IPS-NIHi7 (cell line): ENCODE results near the gene ARHGEF7.
"Not testable (repeated sequence)": the region's sequence is repeated elsewhere in the genome, so short reads cannot be mapped to it uniquely, and the experiment has no call there.

ENCODE experiments used
- DNase-seq: peaks from one replicate; pipeline ENCODE4 v3.0.0; 2012; ENCODE audit warnings: mixed read lengths; ENCODE audit errors: extremely low spot score

The ARHGEF7 gene

GRCh38 chr13:111194651-111195050 lies 79.5 kb downstream of the ARHGEF7 start:
- DNase-seq: not testable (repeated sequence)

DNA sequence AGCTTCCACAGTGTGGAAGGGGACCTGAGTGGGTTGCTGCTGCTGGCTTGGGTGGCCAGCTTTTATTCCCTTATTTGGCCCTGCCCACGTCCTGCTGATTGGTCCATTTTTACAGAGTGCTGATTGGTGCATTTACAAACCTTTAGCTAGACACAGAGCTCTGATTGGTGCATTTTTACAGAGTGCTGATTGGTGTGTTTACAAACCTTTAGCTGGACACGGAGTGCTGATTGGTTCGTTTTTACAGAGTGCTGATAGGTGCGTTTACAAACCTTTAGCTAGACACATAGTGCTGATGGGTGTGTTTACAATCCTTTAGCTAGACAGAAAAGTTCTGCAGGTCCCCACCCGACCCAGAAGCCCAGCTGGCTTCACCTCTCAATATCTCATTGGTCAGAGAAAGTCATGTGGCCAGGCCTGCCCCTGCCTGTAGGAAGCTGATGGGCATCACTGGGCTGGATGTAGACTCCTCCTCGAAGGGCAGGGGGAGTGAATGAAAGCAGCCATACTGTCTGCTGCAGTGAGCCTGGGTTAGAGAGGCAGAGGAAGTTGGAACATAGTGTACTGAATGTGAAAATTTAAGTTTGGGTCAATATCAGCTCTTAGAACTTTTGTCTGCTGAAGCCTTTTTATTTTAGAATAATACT lies 83.7 kb downstream of the ARHGEF7 start:
- not testable (repeated sequence) for DNase-seq

DNA sequence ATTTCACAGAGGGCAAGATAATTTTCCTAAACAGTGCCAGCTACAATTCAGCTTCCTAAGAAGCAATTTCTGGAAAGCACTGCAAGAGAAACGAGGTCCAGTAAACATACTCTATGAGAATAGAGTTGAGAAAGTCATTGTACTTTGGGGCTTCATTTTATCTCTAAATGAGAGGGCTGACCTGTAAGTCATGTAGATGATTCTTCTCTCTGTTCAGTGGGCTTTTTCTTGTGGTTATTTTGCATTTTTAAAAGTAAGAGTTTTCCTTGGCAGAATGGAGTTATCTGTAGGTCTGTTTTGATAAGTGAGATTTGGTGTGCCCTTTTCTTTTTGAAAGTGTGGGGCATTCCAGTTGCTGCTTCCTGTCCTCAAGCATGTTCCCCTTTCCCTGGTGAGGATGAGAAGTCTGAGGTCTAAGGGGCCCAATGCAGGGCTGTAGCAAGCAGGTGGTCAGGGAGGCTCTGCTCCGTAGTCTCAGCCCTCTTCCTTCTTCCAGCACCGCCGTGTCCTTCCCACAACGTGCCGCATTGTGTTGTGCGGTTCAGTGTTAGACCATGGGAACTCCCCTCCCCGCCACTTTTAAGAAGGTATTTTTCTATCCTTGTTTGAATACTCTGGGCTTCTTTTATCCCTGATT lies 86.3 kb downstream of the ARHGEF7 start:
- DNase-seq: no peak

GRCh38 chr13:111202156-111202621 lies 87.1 kb downstream of the ARHGEF7 start:
- DNase-seq: no peak

DNA sequence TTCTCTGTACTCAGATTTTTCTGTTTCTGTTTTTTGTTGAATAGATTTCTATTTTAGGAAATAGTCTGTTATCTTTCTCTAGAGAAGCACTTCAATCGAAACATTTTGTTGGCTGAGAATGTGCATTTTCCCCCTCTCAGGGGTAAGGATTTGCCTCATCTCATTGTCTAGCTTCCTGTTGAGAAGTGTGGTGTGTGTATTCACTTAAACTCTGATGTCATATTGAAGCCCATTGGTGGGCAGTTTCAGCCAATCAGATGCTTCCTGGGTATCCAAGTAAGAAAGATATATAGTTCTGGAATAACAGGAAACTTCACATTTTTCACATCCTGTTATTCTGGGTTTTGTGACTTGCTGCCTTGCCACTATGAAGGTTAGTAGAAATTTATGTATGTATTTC lies 87.6 kb downstream of the ARHGEF7 start:
- DNase-seq: no peak

DNA sequence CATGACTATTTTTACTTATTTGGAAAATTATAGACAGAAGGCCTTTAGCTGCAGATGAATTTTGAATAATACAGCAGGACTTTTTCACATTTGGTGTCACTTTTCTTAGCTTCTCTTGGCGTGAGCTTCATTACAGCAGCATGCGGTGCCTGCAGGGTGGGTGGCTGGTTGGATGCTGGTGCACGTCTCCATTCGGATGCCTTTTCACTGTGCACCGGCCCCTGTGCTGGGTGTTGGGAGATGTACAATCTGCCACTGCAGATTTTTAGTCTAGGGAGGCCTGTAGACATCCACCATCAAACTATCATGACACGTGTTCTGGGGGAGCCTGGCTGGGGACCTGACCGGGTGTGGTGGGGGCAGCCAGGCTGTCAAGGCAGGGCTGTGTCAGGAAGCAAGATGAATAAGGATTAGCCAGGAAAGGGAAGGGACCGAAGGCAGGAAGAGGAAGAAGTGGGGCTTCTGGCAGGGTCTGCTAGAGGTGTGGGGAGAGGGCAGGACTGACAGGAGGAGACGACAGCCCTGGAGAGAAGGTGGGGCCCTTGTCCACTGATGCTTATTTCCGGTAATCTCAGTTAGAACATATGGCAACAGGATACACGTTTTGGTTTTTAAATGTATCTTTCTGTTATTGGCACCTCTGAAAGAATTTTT lies 88.8 kb downstream of the ARHGEF7 start:
- no peak for DNase-seq

- peak; percentile 80 for DNase-seq
Observed at GRCh38 chr13:111204438-111205177, 89.5 kb downstream of the ARHGEF7 start.

DNA sequence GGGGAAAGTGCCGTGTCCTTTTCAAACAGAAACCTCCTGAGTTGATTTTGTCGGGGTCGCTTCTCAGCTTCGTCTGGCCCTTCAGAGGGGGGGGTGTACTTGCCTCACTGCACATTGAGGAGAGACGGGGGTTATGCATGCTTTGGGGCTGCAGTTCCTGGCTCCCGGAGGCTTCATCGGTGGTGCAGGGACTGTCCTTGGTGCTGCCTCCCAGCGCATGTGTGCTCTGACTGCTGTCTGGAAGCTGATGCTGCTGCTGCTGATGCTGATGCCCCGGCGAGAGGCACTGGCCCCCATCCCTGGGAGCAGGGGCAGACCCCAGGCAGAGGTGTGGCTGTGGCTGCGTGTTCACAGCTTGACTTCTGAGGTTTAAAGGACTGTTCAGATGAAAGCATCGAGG lies 91.0 kb downstream of the ARHGEF7 start:
- DNase-seq: no peak

- DNase-seq: no peak
Observed at GRCh38 chr13:111209613-111210012, 94.5 kb downstream of the ARHGEF7 start.

GRCh38 chr13:111210091-111210490 lies 95.0 kb downstream of the ARHGEF7 start:
- no peak for DNase-seq

DNA sequence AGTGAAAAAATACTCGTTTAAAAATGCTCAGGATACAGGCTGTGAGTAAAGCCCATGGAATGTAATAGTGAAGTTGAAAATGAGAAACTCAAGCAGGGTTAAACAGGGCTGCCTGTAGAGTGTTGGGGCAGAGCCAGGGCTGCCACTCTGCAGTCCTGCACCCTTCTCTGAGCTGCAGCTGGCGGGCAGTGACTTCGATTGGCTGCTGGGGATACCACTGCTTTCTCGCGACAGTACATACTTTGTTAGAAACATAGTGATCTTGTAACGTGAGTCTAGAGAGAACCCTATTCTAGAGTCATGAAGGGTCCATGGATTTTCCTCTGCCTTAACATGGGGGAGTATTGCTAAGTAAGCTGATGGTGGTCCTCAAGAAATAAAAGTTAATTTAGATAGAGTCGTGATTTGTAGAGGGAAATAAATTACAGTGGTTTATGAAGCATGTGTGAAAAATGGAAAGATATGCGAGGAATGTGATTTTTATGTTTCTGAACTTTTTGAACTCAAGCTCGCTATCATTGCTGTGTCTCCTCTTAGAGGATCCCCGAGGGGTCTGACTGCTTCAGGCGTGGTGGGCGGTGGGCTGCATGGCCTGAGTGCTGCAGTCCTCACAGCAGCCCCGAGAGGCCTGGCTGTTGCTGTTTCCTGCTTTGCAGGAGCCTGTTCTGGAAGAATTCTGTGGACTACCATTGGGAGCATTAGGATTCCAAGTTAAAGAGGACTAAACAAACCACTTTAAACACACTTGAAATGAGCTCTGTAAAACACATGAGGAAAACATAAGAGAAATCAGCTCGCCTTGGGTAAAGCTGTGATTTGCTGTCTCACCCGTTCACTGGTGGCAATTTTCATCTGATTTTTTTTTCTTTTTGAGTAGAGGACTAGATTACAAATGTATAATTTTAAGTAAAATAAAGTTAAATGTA lies 95.7 kb downstream of the ARHGEF7 start:
- no peak for DNase-seq

DNA sequence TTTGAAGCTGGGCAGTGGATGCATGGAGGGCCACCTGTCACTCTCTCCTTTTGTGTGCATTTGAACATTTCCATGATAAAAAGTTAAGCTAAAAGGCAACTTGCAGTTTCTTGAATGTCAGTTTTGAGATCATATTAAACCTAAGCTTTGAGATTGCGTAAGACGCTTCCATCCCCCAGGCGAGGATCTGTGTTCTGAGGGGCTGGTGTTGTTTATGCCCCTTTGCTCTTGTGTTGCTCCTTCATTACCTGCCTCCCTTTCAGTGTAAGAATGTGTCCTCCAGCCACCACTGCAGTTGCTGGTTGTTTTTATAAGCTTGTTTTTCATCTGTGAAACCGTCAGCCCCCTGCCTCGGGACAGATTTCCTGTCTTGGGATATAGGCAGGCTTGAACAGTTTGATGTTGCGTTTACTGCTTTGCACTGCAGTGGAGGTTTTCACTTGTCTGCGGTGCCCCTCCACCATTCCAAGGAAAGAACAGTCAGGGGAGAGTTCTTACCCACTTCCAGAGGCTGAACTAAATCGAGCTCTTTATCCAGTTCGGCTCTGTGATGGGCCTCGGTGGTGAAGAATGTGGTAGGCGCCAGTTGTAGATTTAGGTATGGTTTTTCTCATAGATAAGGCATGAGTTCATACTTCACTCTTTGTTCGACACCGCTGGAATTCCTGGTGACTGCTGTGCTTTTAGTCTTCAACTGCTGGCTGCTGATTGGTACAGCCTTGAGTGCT lies 96.8 kb downstream of the ARHGEF7 start:
- no peak for DNase-seq

DNA sequence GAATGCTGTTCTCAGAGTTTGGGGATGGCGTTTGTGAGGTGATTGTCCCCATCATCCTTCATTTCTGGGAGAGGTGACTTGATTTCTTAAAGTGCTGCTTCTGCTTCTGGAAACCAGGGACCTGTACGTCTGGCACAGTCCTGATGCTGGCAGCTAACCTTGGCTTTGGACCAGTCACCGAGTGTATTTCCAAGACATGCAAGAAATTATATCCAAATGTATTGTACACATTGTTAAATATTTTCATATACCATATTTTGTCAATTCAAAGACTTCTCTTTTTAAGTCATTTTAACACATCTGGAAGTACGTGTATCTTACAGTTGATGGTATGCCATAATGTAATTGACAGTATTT lies 97.4 kb downstream of the ARHGEF7 start:
- DNase-seq: no peak

DNA sequence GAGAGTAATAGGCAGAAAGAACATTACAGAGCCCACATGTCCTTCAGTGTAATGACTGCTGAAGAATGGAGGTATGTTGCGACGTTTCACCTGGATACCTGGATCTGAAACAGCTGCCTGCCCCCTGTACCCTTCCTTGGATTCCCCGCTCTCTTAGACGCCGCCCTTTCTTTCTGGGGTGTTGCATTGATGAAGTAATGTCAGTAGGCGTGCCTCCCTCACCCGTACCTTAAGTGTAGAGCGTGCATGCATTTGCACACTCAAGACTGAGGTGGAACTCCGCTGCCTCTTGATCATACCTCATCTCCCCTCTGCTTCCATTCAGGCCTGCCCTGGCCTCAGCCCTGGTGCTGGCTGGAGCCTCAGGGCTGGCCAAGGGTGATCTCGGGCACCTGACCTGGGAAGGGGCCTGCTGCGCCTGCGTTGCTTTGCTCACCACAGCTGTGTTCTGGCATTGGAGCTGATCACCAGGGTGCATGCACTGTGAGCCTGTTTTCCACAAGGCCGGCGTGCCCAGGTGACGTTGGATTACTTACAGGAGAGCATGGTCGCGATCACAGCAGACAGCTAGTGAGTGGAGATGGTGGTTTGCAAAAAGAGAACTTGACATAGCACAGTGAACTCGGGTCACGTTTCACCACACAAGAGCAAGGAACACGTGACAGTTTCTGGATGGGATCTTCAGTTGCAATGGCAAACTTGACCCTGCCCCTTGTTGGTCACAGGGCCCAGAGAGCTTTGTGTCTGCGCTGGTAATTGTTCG lies 99.0 kb downstream of the ARHGEF7 start:
- no peak for DNase-seq

- DNase-seq: no peak
Observed at GRCh38 chr13:111215081-111216047, 100.3 kb downstream of the ARHGEF7 start.

GRCh38 chr13:111216166-111216960 lies 101.3 kb downstream of the ARHGEF7 start:
- DNase-seq: peak; percentile 60

DNA sequence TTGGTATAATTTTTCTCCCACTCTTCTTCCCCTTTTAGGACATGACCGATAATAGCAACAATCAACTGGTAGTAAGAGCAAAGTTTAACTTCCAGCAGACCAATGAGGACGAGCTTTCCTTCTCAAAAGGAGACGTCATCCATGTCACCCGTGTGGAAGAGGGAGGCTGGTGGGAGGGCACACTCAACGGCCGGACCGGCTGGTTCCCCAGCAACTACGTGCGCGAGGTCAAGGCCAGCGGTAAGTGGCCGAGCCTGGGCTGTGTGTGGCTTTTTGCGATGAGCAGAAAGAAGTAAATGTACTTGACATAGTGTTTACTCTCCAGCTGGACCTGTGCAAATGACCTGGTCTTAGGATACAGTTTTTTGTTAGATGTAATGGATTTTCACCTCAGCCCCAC lies 102.5 kb downstream of the ARHGEF7 start:
- DNase-seq: no peak

DNA sequence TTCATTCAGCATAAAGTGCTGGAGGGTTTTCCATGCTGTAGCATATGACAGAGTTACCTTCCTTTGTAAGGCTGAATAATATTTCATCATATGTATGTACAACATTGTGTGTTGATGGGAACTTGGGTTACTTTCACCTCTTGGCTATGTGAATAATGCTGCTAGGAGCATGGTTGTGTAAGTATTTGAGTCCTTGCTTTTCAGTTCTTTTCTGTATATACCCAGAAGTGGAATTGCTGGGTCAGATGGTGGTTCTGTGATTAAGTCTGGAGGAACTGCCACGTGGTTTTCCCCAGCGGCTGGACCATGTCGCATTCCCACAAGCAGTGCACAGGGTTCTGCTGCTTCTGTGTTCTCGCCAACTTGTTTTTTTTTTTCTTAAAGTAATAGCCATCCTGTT lies 104.2 kb downstream of the ARHGEF7 start:
- no peak for DNase-seq
